Stimulated activated CD4-positive, alpha-beta T cell treated with anti-CD3 and anti-CD28 coated beads, Interleukin-2, amount 100 ng/mL, for 48 hours (primary cell): Measurements from ENCODE around the gene SPATA21.
"Not testable (repeated sequence)": the region's sequence is repeated elsewhere in the genome, so short reads cannot be mapped to it uniquely, and the experiment has no call there.

Experiments
- DNase-seq, 2 donors: peaks; one replicate each; pipeline ENCODE4 v3.0.0-alpha.2; 2020

SPATA21 gene

GRCh38 chr1:16376971-16377370 lies 60.3 kb downstream of the SPATA21 start:
- DNase-seq = no peak

- no peak for DNase-seq
Measured at GRCh38 chr1:16375521-16376340, 61.5 kb downstream of the SPATA21 start.

- no peak for DNase-seq
Measured at GRCh38 chr1:16374266-16374665, 63.0 kb downstream of the SPATA21 start.

GRCh38 chr1:16372535-16373285 lies 64.5 kb downstream of the SPATA21 start:
- no peak for DNase-seq

GRCh38 chr1:16371725-16372124 lies 65.5 kb downstream of the SPATA21 start:
- no peak for DNase-seq

GRCh38 chr1:16369821-16370220 lies 67.4 kb downstream of the SPATA21 start:
- no peak for DNase-seq

GRCh38 chr1:16367968-16368890 lies 69.0 kb downstream of the SPATA21 start:
- no peak for DNase-seq

GRCh38 chr1:16367258-16367967 lies 69.8 kb downstream of the SPATA21 start:
- peak; percentile 77 to 79 for DNase-seq

- peak; percentile 87 to 90 for DNase-seq
Measured at GRCh38 chr1:16366722-16367257, 70.4 kb downstream of the SPATA21 start, which contains the start of gene SZRD1. TSS of gene SZRD1 (plus strand) at chr1:16367242. CDS start at chr1:16367258, 16 bp downstream.

GRCh38 chr1:16365146-16365498 lies 72.1 kb downstream of the SPATA21 start:
- not testable (repeated sequence) for DNase-seq

- no peak for DNase-seq
Measured at GRCh38 chr1:16356867-16357266, 80.4 kb downstream of the SPATA21 start.

GRCh38 chr1:16354619-16355018 lies 82.6 kb downstream of the SPATA21 start:
- DNase-seq = no peak

GRCh38 chr1:16352842-16353535 lies 84.2 kb downstream of the SPATA21 start:
- DNase-seq = no peak

- peak; percentile 89 for DNase-seq
Measured at GRCh38 chr1:16351994-16352841, 85.0 kb downstream of the SPATA21 start, which contains the start of gene FBXO42. TSS of gene FBXO42 (minus strand) at chr1:16352480. CDS start at chr1:16315418, 37,062 bp downstream.

GRCh38 chr1:16351456-16351993 lies 85.7 kb downstream of the SPATA21 start:
- DNase-seq = no peak

GRCh38 chr1:16349847-16350406 lies 87.3 kb downstream of the SPATA21 start:
- DNase-seq = no peak
